Hepatocyte (in vitro differentiated cells): ENCODE results near the gene SIX3.

ENCODE experiments used
- CTCF ChIP-seq: fragments of 200-600 bp; sonication (generic); IDR thresholded peaks from 2 replicates; pipeline ENCODE4 v1.5.1; 2016; ENCODE audit warnings: antibody characterized with exemption, mild to moderate bottlenecking; ENCODE audit not compliant: poor library complexity
- EZH2 ChIP-seq: fragments of 200-600 bp; sonication (generic); IDR thresholded peaks from 2 replicates; pipeline ENCODE4 v1.6.1; 2016; ENCODE audit warnings: antibody characterized with exemption, mild to moderate bottlenecking, borderline replicate concordance
- EZH2phosphoT487 ChIP-seq: fragments of 200-600 bp; sonication (generic); IDR thresholded peaks from one replicate; pipeline ENCODE4 v1.6.1; 2018; ENCODE audit warnings: antibody characterized with exemption, mild to moderate bottlenecking, low read depth, moderate library complexity; ENCODE audit not compliant: unreplicated experiment, severe bottlenecking

- TF ChIP-seq CTCF (no peak), EZH2 (no peak), EZH2phosphoT487 (no peak)
These were observed 9.6 kb downstream of the SIX3 start for GRCh38 chr2:44951124-44951523.
